ENCODE measurements around the gene KCNH2.

- TF ChIP-seq CTCF (IDR thresholded peaks at IDR 0.05) (no peak), ZFX (IDR thresholded peaks at IDR 0.05; ENCODE audit: borderline replicate concordance) (no peak)
These were observed 6.1 kb downstream of the KCNH2 start for GRCh38 chr7:150972023-150972468.
